Activated CD4-positive, alpha-beta T cell treated with anti-CD3 and anti-CD28 coated beads for 24 hours (primary cell): ENCODE measurements around the gene MSI2.

Source experiments
- DNase-seq, 2 donors: peaks; one replicate each; pipeline ENCODE4 v3.0.0-alpha.2; 2020; ENCODE audit warnings: low read depth in 2 of 2

MSI2 gene

DNA sequence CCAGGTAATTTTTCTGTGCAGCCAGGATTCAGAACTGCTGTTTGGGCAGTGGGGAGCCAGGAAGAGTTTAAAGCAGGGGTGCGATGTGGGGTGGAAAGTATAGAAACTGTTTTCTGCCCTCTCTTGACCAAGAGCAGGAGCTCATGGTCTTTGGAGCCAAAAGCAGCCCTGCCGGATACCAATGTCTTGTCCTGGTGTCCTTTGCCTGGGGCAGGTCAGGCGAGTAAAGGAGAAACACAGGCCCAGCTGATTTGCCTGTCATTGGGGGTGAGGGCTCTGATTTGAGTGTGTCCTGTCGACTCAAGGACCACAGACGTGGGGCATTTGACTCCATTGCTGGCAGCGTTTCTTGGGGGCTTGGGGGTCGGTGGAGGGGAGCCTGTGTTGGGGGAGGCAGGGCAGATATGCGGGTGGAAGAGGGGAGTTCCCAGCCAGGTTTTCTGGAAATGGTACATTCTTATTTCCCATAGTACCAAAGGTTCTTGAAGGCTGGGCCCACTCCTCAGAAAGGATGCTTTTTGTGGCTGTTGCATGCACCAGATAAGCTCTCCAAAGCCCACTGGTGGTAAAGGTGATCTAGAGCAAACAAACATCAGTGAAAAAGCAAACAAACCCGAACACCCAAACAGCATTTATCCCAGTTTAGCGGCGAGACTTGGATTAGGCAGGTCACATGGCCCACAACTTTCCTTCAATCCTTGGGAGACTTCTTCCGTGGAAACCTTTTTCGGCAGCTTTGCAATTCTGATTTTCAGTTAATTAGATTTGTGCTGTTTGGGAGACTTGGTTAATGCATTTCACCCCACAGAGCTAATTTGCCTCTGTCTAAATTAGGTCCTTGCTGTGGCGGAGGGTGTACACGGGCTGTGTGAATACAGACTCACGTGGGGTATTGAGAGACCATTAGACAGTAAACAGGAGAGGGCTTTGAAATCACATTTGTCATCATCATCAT, 59.0 kb downstream of the MSI2 start:
- no peak for DNase-seq

- no peak for DNase-seq
These were observed 60.0 kb downstream of the MSI2 start for GRCh38 chr17:57316361-57316760.

GRCh38 chr17:57317079-57317478, 60.8 kb downstream of the MSI2 start:
- no peak for DNase-seq

DNA sequence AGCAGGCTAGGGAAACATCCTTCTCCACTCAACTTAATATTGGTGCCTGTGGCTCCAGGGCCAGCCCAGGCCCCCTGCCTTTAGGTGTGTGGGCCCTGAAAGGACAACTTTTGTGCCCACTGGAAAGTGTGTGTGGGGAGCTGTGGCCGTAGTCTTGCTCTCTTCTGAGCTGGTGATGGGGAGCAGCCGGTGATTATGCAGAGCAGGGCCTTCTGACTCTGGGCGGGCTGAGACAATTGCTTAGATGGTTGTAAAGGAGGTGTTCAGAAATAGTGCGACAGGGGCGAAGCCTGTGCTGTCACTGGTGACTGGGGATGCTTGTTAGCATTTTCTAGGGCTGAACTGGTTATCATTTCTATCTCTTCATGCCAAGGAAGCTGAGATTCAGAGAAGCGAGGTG, 62.6 kb downstream of the MSI2 start:
- DNase-seq = no peak

DNA sequence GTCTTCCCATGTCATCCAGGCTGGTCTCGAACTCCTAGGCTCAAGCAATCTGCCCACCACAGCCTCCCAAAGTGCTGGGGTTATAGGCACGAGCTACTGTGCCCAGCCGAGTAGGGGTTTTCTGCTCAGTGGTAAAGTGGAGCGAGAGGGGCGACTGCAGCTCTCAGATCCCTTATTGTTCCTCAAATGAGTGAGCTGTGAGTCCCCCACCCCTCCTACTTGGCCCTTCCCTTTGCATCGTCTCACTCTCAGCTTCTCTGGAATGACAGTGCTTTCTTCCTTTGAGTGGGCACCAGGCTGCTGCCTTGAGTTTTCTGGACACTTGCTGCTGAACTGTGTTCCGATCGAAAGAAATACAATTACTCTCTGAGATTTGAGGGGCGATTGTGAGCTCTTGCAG, 63.5 kb downstream of the MSI2 start:
- DNase-seq = no peak

GRCh38 chr17:57323391-57323790, 67.1 kb downstream of the MSI2 start:
- no peak for DNase-seq

GRCh38 chr17:57324060-57324459, 67.7 kb downstream of the MSI2 start:
- no peak for DNase-seq

GRCh38 chr17:57324631-57325030, 68.3 kb downstream of the MSI2 start:
- no peak for DNase-seq

- no peak for DNase-seq
These were observed 70.0 kb downstream of the MSI2 start for GRCh38 chr17:57326336-57326735.

DNA sequence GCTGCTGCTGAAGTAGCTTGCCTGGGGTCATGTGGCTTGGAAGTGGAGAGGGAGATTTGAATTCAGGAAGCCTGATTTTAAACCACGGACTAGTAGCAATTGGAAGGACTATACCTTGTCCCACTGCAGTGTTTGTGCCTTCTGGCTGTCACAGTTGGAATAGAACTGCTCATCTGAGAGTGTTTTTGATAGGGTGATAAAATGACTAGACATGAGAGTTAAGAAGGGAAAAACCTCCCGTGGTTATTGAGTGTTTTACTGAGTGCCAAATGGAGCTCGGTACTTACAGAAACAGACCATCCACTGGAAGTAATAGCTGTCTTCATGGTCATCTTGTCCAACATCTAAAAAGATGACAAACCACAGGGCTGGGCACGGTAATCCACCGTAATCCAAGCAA, 70.4 kb downstream of the MSI2 start:
- DNase-seq = no peak

DNA sequence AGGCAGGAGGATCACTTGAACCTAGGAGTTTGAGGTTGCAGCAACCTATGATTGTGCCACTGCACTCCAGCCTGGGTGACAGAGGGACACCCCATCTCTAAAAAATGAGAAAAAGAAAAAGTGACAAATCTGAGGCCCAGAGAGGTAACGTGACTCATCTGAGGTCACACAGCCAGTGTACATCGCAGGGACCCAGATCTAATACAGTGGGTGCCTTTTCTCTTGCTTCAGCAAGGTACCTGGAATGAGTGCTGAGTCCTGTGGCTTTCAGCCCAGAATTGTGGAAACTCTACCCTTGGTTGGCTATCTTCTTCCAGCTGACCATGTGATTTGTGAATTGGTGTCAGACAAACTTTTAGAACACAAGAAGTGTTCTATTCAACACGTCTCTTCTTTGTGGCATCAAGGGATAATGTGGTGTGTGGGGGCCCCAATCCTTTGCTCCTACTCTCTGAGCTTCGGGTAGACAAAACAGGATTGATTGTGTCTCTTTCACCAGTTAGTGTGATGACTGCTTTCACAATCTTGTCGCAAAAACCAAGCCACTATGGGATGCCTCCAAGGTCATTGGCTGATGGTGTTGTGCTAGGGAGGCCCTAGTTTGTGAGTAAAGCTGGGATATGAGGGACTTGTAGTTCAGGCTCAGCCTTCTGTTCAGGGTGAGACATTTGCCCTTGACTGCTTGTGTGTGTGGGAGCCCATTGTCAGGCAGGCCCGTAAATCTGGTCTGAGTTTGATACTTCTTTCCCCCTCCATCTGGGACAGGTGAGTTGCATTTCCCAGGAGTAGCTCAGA, 71.0 kb downstream of the MSI2 start:
- no peak for DNase-seq

DNA sequence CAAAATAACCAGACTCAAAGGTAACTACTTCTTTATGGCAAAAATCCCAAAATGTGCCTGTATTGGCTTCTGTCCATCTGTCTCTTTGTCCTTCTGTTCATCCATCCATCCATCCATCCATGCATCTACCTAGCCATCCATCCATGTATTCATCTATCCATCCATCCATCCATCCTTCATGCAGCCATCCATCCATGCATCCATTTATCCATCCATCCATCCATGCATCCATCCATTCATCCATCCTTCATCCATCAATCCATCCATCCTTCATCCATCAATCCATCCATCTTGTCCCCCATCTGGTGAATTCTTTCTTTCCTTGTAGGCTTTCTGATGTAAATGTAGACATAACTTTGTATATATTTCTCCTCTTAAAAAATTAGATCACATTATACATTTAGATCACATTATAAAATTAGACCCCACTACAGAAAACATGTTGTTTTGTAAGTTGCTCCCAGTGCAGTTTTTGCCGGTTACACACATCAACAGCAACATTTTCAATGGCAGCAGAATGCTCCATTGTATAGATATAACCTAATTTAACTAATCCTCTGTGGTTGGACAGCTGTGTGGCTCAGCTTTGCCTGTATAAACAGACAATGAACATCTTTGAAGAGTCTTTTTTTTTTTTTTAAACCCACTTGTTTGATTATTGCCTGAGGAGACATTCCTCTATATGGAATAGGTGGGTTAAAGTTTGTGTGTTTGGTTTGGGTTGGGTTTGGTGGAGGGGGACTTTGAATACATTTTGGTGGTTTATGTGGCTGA, 72.0 kb downstream of the MSI2 start:
- no peak for DNase-seq

GRCh38 chr17:57329380-57330214, 73.3 kb downstream of the MSI2 start:
- no peak for DNase-seq

DNA sequence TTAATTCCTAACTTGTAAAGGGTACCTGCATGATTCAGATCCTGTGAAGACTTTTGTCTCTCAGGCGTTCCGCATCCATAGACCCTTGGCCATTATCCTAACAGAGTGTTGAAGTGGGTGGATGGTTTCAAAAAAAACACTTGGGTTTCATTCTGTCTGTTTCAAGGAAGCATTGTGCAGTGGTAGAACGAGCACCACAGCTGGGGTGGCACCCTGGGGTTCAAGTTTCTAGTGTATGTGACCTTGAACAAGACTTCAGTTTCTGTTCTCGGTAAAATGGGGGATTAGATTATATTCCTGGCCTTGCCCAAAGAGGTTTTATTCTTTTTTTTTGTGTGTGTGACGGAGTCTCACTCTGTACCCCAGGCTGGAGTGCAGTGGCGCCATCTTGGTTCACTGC, 74.3 kb downstream of the MSI2 start:
- DNase-seq = no peak

- DNase-seq = no peak
These were observed 75.1 kb downstream of the MSI2 start for GRCh38 chr17:57331423-57331822.

DNA sequence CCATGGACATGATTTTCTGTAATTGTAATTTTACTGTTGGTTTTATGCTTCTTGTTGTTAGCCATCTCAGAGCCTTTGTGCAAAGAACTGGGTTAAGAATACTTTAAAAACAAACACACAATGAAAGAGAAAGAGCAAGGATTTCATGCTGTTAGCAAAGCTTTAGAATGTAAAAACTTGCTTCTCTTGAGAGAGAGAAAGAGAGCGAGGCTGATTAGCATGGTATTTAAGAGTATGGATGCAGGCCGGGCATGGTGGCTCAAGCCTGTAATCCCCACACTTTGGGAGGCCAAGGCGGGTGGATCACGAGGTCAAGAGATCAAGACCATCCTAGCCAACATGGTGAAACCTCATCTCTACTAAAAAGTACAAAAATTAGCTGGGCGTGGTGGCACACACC, 76.2 kb downstream of the MSI2 start:
- DNase-seq = no peak

DNA sequence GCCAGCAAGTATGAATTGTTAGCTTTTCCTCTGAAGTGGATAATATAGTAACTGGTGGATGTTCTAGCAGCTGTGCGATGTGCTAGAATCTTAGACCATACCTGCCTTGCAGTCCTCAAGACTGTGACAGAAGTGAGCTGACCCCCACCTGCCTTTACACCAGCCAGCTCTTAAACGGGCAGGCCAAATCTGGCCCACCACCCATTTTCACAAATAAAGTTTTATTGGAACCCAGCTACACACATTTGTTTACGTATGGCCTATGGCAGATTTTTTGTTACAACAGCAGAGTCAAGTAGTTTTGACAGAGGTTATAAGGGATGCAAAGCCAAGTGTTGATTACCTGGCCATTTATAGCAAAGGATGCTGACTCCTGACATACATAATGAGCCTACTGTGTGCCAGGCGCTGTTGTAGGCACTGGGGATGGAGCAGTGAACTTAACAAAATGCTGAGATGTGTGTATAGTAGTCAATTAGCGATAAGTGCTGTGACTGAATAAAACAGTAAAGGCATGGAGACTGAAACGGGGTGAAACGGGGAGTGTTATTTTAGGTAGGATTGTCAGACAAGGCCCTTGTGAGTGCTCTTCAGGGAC, 79.0 kb downstream of the MSI2 start:
- no peak for DNase-seq

- DNase-seq = no peak
These were observed 81.1 kb downstream of the MSI2 start for GRCh38 chr17:57337390-57337789.

- DNase-seq = no peak
These were observed 82.1 kb downstream of the MSI2 start for GRCh38 chr17:57338257-57338914.
